ENCODE data around the gene NHLRC3. TPM values are rescaled to one million over a fixed set of nuclear protein-coding genes. Genes with fewer than 3 reads are reported as not detected.
A peak's percentile ranks its signal among the peaks of the same experiment; 100 is the strongest.

The NHLRC3 gene
- total RNA-seq, 1 donor from 2014 or later: 35.4 TPM

GRCh38 chr13:39040206-39040605 is 1.9 kb downstream of the NHLRC3 start:
- peaks cover 36% of the 10 kb centered on the region for H3K4me1 ChIP-seq
- no peaks in the 10 kb centered on the region for H3K9me3 ChIP-seq
- TF ChIP-seq, protein P1, sequence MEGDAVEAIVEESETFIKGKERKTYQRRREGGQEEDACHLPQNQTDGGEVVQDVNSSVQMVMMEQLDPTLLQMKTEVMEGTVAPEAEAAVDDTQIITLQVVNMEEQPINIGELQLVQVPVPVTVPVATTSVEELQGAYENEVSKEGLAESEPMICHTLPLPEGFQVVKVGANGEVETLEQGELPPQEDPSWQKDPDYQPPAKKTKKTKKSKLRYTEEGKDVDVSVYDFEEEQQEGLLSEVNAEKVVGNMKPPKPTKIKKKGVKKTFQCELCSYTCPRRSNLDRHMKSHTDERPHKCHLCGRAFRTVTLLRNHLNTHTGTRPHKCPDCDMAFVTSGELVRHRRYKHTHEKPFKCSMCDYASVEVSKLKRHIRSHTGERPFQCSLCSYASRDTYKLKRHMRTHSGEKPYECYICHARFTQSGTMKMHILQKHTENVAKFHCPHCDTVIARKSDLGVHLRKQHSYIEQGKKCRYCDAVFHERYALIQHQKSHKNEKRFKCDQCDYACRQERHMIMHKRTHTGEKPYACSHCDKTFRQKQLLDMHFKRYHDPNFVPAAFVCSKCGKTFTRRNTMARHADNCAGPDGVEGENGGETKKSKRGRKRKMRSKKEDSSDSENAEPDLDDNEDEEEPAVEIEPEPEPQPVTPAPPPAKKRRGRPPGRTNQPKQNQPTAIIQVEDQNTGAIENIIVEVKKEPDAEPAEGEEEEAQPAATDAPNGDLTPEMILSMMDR (IDR thresholded peaks at IDR 0.05): no peak
- H3K4me3 ChIP-seq: peak overlapping the region; percentile 94
- H3K27me3 ChIP-seq (ENCODE audit: low read depth): no peaks in the 10 kb centered on the region
- ATAC-seq (no peak), DNase-seq (no peak)
- intact Hi-C loops (cut with DNase I): no loop called here
- no peak overlapping the region for H3K27ac ChIP-seq
- peaks cover 3% of the 10 kb centered on the region for H3K36me3 ChIP-seq

- H3K27ac ChIP-seq: no peak overlapping the region
- ATAC-seq: no peak
- intact Hi-C loops (cut with DNase I): no loop called here
- no peak overlapping the region for H3K4me3 ChIP-seq
- H3K4me1 ChIP-seq: peaks cover 13% of the 10 kb centered on the region
- TF ChIP-seq, protein P1 (IDR thresholded peaks at IDR 0.05): no peak
- peaks cover 24% of the 10 kb centered on the region for H3K36me3 ChIP-seq
- H3K9me3 ChIP-seq: no peaks in the 10 kb centered on the region
- DNase-seq: no peak
- H3K27me3 ChIP-seq (ENCODE audit: low read depth): no peaks in the 10 kb centered on the region
Measured at GRCh38 chr13:39044536-39044935, 6.3 kb downstream of the NHLRC3 start.

- no peak for ATAC-seq
Measured at GRCh38 chr13:39047560-39047959, 9.3 kb downstream of the NHLRC3 start.

DNA sequence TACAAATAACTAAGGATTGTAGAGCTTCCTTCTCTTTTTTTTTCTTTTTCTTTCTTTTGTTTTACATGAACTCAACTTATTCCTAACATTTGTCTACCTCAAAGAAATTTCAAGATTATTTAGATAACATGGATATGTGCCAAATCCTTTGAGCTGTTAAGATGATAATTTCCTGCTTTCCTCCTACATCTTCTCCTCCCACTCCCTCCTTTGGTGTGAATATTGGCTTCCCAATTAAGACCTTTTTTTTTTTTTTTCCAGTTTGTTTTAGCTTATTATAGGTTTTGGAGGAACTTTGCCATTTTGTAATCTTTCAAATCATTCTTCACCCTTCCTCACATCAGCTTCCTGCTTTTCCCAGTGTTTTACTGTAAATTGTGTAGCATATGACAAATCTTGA is 10.6 kb downstream of the NHLRC3 start:
- Histone ChIP-seq H3K4me1 (no peaks in the 10 kb centered on the region), H3K27ac (no peak overlapping the region), H3K4me3 (no peak overlapping the region), H3K36me3 (peaks cover 40% of the 10 kb centered on the region), H3K9me3 (no peaks in the 10 kb centered on the region), H3K27me3 (ENCODE audit: low read depth) (no peaks in the 10 kb centered on the region)
- ATAC-seq (no peak), DNase-seq (no peak)
- intact Hi-C loops (cut with DNase I): no loop called here
- TF ChIP-seq, protein P1 (IDR thresholded peaks at IDR 0.05): no peak

More at GRCh38 chr13:39047560-39047959, 9.3 kb downstream of the NHLRC3 start:
- TF ChIP-seq, protein P1 (IDR thresholded peaks at IDR 0.05): no peak
- no peak overlapping the region for H3K27ac ChIP-seq
- intact Hi-C loops (cut with DNase I): no loop called here
- H3K9me3 ChIP-seq: no peaks in the 10 kb centered on the region
- no peak overlapping the region for H3K4me3 ChIP-seq
- DNase-seq: no peak
- no peaks in the 10 kb centered on the region for H3K27me3 ChIP-seq (ENCODE audit: low read depth)
- H3K4me1 ChIP-seq: no peaks in the 10 kb centered on the region
- peaks cover 27% of the 10 kb centered on the region for H3K36me3 ChIP-seq

GRCh38 chr13:39049274-39049673 is 11.0 kb downstream of the NHLRC3 start:
- ATAC-seq: no peak
- TF ChIP-seq, protein P1 (IDR thresholded peaks at IDR 0.05): no peak
- Histone ChIP-seq H3K27me3 (ENCODE audit: low read depth) (no peaks in the 10 kb centered on the region), H3K36me3 (peaks cover 44% of the 10 kb centered on the region), H3K4me3 (no peak overlapping the region), H3K4me1 (no peaks in the 10 kb centered on the region), H3K27ac (no peak overlapping the region), H3K9me3 (no peaks in the 10 kb centered on the region)
- DNase-seq: no peak
- intact Hi-C loops (cut with DNase I): no loop called here

- TF ChIP-seq, protein P1 (IDR thresholded peaks at IDR 0.05): peak; percentile 40
- Histone ChIP-seq H3K36me3 (peaks cover 34% of the 10 kb centered on the region), H3K27ac (no peak overlapping the region), H3K27me3 (ENCODE audit: low read depth) (no peaks in the 10 kb centered on the region), H3K4me3 (no peak overlapping the region), H3K4me1 (no peaks in the 10 kb centered on the region), H3K9me3 (no peaks in the 10 kb centered on the region)
- intact Hi-C loops (cut with DNase I): loop anchor here (10.0 kb wide), 1 partner anchor 564 kb away; no protein-coding TSS in a partner anchor
- DNase-seq (no peak), ATAC-seq (no peak)
Measured at GRCh38 chr13:39051157-39051556, 12.9 kb downstream of the NHLRC3 start.
